Measurements from ENCODE around the gene ZNF763.
A peak's percentile ranks its signal among the peaks of the same experiment; 100 is the strongest.

ZNF763 gene

GRCh38 chr19:11970174-11970573 is 5.3 kb downstream of the ZNF763 start:
- H3K4me1 ChIP-seq (ENCODE audit: control insufficient read depth, insufficient read depth, low read length, poor library complexity, severe bottlenecking): no peaks in the 10 kb centered on the region
- no peaks in the 10 kb centered on the region for H3K36me3 ChIP-seq (ENCODE audit: control insufficient read depth, insufficient read depth, low read length)
- no peak for DNase-seq
- no peak overlapping the region for H3K27ac ChIP-seq (ENCODE audit: insufficient read depth, low read length, poor library complexity, severe bottlenecking)
- no peaks in the 10 kb centered on the region for H3K27me3 ChIP-seq (replicated peaks; ENCODE audit: control insufficient read depth, insufficient read depth, low read length, poor library complexity, severe bottlenecking)
- H3K4me3 ChIP-seq (ENCODE audit: insufficient read depth, low read depth, low read length, poor library complexity, severe bottlenecking): no peak overlapping the region
- H3K9me3 ChIP-seq (ENCODE audit: control insufficient read depth, low read length): no peaks in the 10 kb centered on the region

GRCh38 chr19:11971041-11971440 is 6.2 kb downstream of the ZNF763 start:
- no peak overlapping the region for H3K27ac ChIP-seq (ENCODE audit: insufficient read depth, low read length, poor library complexity, severe bottlenecking)
- DNase-seq: no peak
- no peaks in the 10 kb centered on the region for H3K9me3 ChIP-seq (ENCODE audit: control insufficient read depth, low read length)
- no peaks in the 10 kb centered on the region for H3K36me3 ChIP-seq (ENCODE audit: control insufficient read depth, insufficient read depth, low read length)
- H3K4me3 ChIP-seq (ENCODE audit: insufficient read depth, low read depth, low read length, poor library complexity, severe bottlenecking): no peak overlapping the region
- no peaks in the 10 kb centered on the region for H3K4me1 ChIP-seq (ENCODE audit: control insufficient read depth, insufficient read depth, low read length, poor library complexity, severe bottlenecking)
- H3K27me3 ChIP-seq (replicated peaks; ENCODE audit: control insufficient read depth, insufficient read depth, low read length, poor library complexity, severe bottlenecking): no peaks in the 10 kb centered on the region

- no peak for DNase-seq
- Histone ChIP-seq H3K9me3 (ENCODE audit: control insufficient read depth, low read length) (peaks cover under 1% of the 10 kb centered on the region), H3K4me3 (ENCODE audit: insufficient read depth, low read depth, low read length, poor library complexity, severe bottlenecking) (no peak overlapping the region), H3K27me3 (replicated peaks; ENCODE audit: control insufficient read depth, insufficient read depth, low read length, poor library complexity, severe bottlenecking) (no peaks in the 10 kb centered on the region), H3K4me1 (ENCODE audit: control insufficient read depth, insufficient read depth, low read length, poor library complexity, severe bottlenecking) (no peaks in the 10 kb centered on the region), H3K27ac (ENCODE audit: insufficient read depth, low read length, poor library complexity, severe bottlenecking) (no peak overlapping the region), H3K36me3 (ENCODE audit: control insufficient read depth, insufficient read depth, low read length) (peaks cover 11% of the 10 kb centered on the region)
These were observed 8.4 kb downstream of the ZNF763 start for GRCh38 chr19:11973019-11973810.

- no peak for DNase-seq
- Histone ChIP-seq H3K27me3 (replicated peaks; ENCODE audit: control insufficient read depth, insufficient read depth, low read length, poor library complexity, severe bottlenecking) (no peaks in the 10 kb centered on the region), H3K4me3 (ENCODE audit: insufficient read depth, low read depth, low read length, poor library complexity, severe bottlenecking) (no peak overlapping the region), H3K27ac (ENCODE audit: insufficient read depth, low read length, poor library complexity, severe bottlenecking) (no peak overlapping the region), H3K36me3 (ENCODE audit: control insufficient read depth, insufficient read depth, low read length) (peaks cover 17% of the 10 kb centered on the region), H3K4me1 (ENCODE audit: control insufficient read depth, insufficient read depth, low read length, poor library complexity, severe bottlenecking) (no peaks in the 10 kb centered on the region), H3K9me3 (ENCODE audit: control insufficient read depth, low read length) (peaks cover 46% of the 10 kb centered on the region)
These were observed 13.8 kb downstream of the ZNF763 start for GRCh38 chr19:11978492-11979100.

GRCh38 chr19:11979527-11979926 is 14.7 kb downstream of the ZNF763 start:
- H3K27ac ChIP-seq (ENCODE audit: insufficient read depth, low read length, poor library complexity, severe bottlenecking): no peak overlapping the region
- no peak overlapping the region for H3K4me3 ChIP-seq (ENCODE audit: insufficient read depth, low read depth, low read length, poor library complexity, severe bottlenecking)
- H3K9me3 ChIP-seq (ENCODE audit: control insufficient read depth, low read length): peaks cover 46% of the 10 kb centered on the region

GRCh38 chr19:11982526-11982925 is 17.7 kb downstream of the ZNF763 start:
- H3K4me1 ChIP-seq (ENCODE audit: control insufficient read depth, insufficient read depth, low read length, poor library complexity, severe bottlenecking): peaks cover 3% of the 10 kb centered on the region
- no peak overlapping the region for H3K4me3 ChIP-seq (ENCODE audit: insufficient read depth, low read depth, low read length, poor library complexity, severe bottlenecking)
- no peak overlapping the region for H3K27ac ChIP-seq (ENCODE audit: insufficient read depth, low read length, poor library complexity, severe bottlenecking)
- peaks cover 46% of the 10 kb centered on the region for H3K9me3 ChIP-seq (ENCODE audit: control insufficient read depth, low read length)
- H3K27me3 ChIP-seq (replicated peaks; ENCODE audit: control insufficient read depth, insufficient read depth, low read length, poor library complexity, severe bottlenecking): no peaks in the 10 kb centered on the region
- peaks cover 13% of the 10 kb centered on the region for H3K36me3 ChIP-seq (ENCODE audit: control insufficient read depth, insufficient read depth, low read length)
- no peak for DNase-seq

More at GRCh38 chr19:11979527-11979926, 14.7 kb downstream of the ZNF763 start:
- peaks cover 17% of the 10 kb centered on the region for H3K36me3 ChIP-seq (ENCODE audit: control insufficient read depth, insufficient read depth, low read length)
- no peaks in the 10 kb centered on the region for H3K4me1 ChIP-seq (ENCODE audit: control insufficient read depth, insufficient read depth, low read length, poor library complexity, severe bottlenecking)
- no peak for DNase-seq
- H3K27me3 ChIP-seq (replicated peaks; ENCODE audit: control insufficient read depth, insufficient read depth, low read length, poor library complexity, severe bottlenecking): no peaks in the 10 kb centered on the region

GRCh38 chr19:11984986-11985385 is 20.1 kb downstream of the ZNF763 start:
- H3K4me3 ChIP-seq (ENCODE audit: insufficient read depth, low read depth, low read length, poor library complexity, severe bottlenecking): no peak overlapping the region
- H3K9me3 ChIP-seq (ENCODE audit: control insufficient read depth, low read length): peaks cover 28% of the 10 kb centered on the region
- no peak for DNase-seq
- H3K27me3 ChIP-seq (replicated peaks; ENCODE audit: control insufficient read depth, insufficient read depth, low read length, poor library complexity, severe bottlenecking): no peaks in the 10 kb centered on the region
- H3K27ac ChIP-seq (ENCODE audit: insufficient read depth, low read length, poor library complexity, severe bottlenecking): no peak overlapping the region
- peaks cover 10% of the 10 kb centered on the region for H3K4me1 ChIP-seq (ENCODE audit: control insufficient read depth, insufficient read depth, low read length, poor library complexity, severe bottlenecking)
- no peaks in the 10 kb centered on the region for H3K36me3 ChIP-seq (ENCODE audit: control insufficient read depth, insufficient read depth, low read length)

- H3K36me3 ChIP-seq (ENCODE audit: control insufficient read depth, insufficient read depth, low read length): no peaks in the 10 kb centered on the region
- H3K27ac ChIP-seq (ENCODE audit: insufficient read depth, low read length, poor library complexity, severe bottlenecking): no peak overlapping the region
- H3K4me3 ChIP-seq (ENCODE audit: insufficient read depth, low read depth, low read length, poor library complexity, severe bottlenecking): no peak overlapping the region
- peaks cover 13% of the 10 kb centered on the region for H3K9me3 ChIP-seq (ENCODE audit: control insufficient read depth, low read length)
- H3K4me1 ChIP-seq (ENCODE audit: control insufficient read depth, insufficient read depth, low read length, poor library complexity, severe bottlenecking): peaks cover 10% of the 10 kb centered on the region
- DNase-seq: no peak
- H3K27me3 ChIP-seq (replicated peaks; ENCODE audit: control insufficient read depth, insufficient read depth, low read length, poor library complexity, severe bottlenecking): no peaks in the 10 kb centered on the region
These were observed 21.9 kb downstream of the ZNF763 start for GRCh38 chr19:11986754-11987153.

- Histone ChIP-seq H3K9me3 (ENCODE audit: control insufficient read depth, low read length) (peaks cover 6% of the 10 kb centered on the region), H3K4me3 (ENCODE audit: insufficient read depth, low read depth, low read length, poor library complexity, severe bottlenecking) (peak overlapping the region; percentile 83), H3K27me3 (replicated peaks; ENCODE audit: control insufficient read depth, insufficient read depth, low read length, poor library complexity, severe bottlenecking) (no peaks in the 10 kb centered on the region), H3K36me3 (ENCODE audit: control insufficient read depth, insufficient read depth, low read length) (no peaks in the 10 kb centered on the region), H3K27ac (ENCODE audit: insufficient read depth, low read length, poor library complexity, severe bottlenecking) (peak overlapping the region; percentile 87), H3K4me1 (ENCODE audit: control insufficient read depth, insufficient read depth, low read length, poor library complexity, severe bottlenecking) (peaks cover 10% of the 10 kb centered on the region)
- DNase-seq: peak; percentile 75 to 85 (median 79)
These were observed 22.8 kb downstream of the ZNF763 start for GRCh38 chr19:11987405-11988281.

All from effector memory CD4-positive, alpha-beta T cell (primary cell).